H1 (cell line): ENCODE results near the gene IL31. TPM values are rescaled to one million over a fixed set of nuclear protein-coding genes. Genes with fewer than 3 reads are reported as not detected.

Experiments used
- CTCF ChIA-PET: fragments of 300-600 bp; sonication (Branson Sonifier 250); formaldehyde crosslinking; loops from one replicate; lab custom pipeline; 2021; ENCODE audit not compliant: partially characterized antibody; lab: Charles Lee
- POLR2A ChIA-PET: fragments of 300-600 bp; sonication (Branson Sonifier 250); formaldehyde crosslinking; loops from one replicate; lab custom pipeline; 2021; ENCODE audit warnings: inconsistent platforms; ENCODE audit not compliant: partially characterized antibody; lab: Charles Lee
- DNase-seq, 2 experiments: peaks; one replicate each; pipeline versions ENCODE4 v3.0.0 to v3.0.0-alpha.2; 2010 to 2022; ENCODE audit warnings: low spot score in 2 of 2, low read depth in 1 of 2, mixed read lengths in 1 of 2
- FAIRE-seq: peaks from 2 replicates; lab custom pipeline; 2011; peaks lifted over from hg19 to GRCh38; lab: Jason Lieb, UNC
- H2AFZ ChIP-seq: 2 replicates; pipeline ENCODE4 v1.8.1; 2012; ENCODE audit warnings: low read length, inconsistent platforms
- H2AK5ac ChIP-seq: 2 replicates; pipeline ENCODE4 v1.6.1; 2013; ENCODE audit warnings: low read depth, low read length
- H2BK120ac ChIP-seq: replicated peaks from 2 replicates; pipeline ENCODE3; 2013; ENCODE audit warnings: low read depth, low read length, inconsistent platforms
- H2BK12ac ChIP-seq: 2 replicates; pipeline ENCODE4 v1.6.1; 2013; ENCODE audit warnings: low read depth, low read length
- H2BK15ac ChIP-seq: 2 replicates; pipeline ENCODE4 v1.6.1; 2013; ENCODE audit warnings: low read length
- H2BK20ac ChIP-seq: 2 replicates; pipeline ENCODE4 v1.6.1; 2013; ENCODE audit warnings: low read length
- H2BK5ac ChIP-seq: 2 replicates; pipeline ENCODE4 v1.6.1; 2013; ENCODE audit warnings: low read depth, low read length
- H3K14ac ChIP-seq: 2 replicates; pipeline ENCODE4 v1.6.1; 2013; ENCODE audit warnings: inconsistent platforms; ENCODE audit not compliant: insufficient read length
- H3K18ac ChIP-seq: 2 replicates; pipeline ENCODE4 v1.6.1; 2013; ENCODE audit warnings: low read length; ENCODE audit errors: extremely low read depth
- H3K23ac ChIP-seq: 2 replicates; pipeline ENCODE4 v1.6.1; 2013; ENCODE audit warnings: inconsistent platforms; ENCODE audit not compliant: insufficient read length
- H3K23me2 ChIP-seq: 2 replicates; pipeline ENCODE4 v1.6.1; 2013; ENCODE audit warnings: low read depth, low read length
- H3K27ac ChIP-seq: 2 replicates; pipeline ENCODE4 v1.6.1; 2011; ENCODE audit warnings: low read depth, low read length, inconsistent platforms
- H3K27me3 ChIP-seq, 4 experiments: replicated peaks in 1 of 4; 1 replicate in 1 of 4; 2 replicates in 3 of 4; pipeline versions ENCODE4 v1.6.1 to v1.8.1; 2011 to 2013; ENCODE audit warnings: low read length in 3 of 4, mild to moderate bottlenecking in 3 of 4, inconsistent platforms in 2 of 4, mixed read lengths in 2 of 4, moderate library complexity in 1 of 4; ENCODE audit not compliant: control insufficient read depth in 3 of 4, insufficient read depth in 3 of 4; ENCODE audit errors: extremely low read depth in 1 of 4
- H3K36me3 ChIP-seq, 4 experiments: 2 replicates each; pipeline versions ENCODE4 v1.6.1 to v1.8.1; 2011 to 2013; ENCODE audit warnings: mild to moderate bottlenecking in 4 of 4, low read length in 3 of 4, moderate library complexity in 2 of 4, control low read depth in 1 of 4, inconsistent platforms in 1 of 4; ENCODE audit not compliant: insufficient read depth in 4 of 4, control insufficient read depth in 2 of 4
- H3K4ac ChIP-seq: replicated peaks from 2 replicates; pipeline ENCODE3; 2013; ENCODE audit warnings: low read length, low read depth, mixed read lengths, inconsistent platforms; ENCODE audit not compliant: insufficient read length
- H3K4me1 ChIP-seq, 4 experiments: replicated peaks in 1 of 4; 1 replicate in 1 of 4; 2 replicates in 3 of 4; pipeline versions ENCODE4 v1.6.1 to v1.8.1; 2011 to 2013; ENCODE audit warnings: low read length in 3 of 4, inconsistent platforms in 2 of 4, mixed read lengths in 1 of 4; ENCODE audit not compliant: insufficient read depth in 4 of 4, control insufficient read depth in 3 of 4
- H3K4me2 ChIP-seq, 2 experiments: 2 replicates each; pipeline versions ENCODE4 v1.6.1 to v1.8.1; 2011 to 2013; ENCODE audit warnings: low read depth in 2 of 2, low read length in 2 of 2, control low read depth in 1 of 2, inconsistent platforms in 1 of 2, mild to moderate bottlenecking in 1 of 2; ENCODE audit not compliant: insufficient read depth in 1 of 2
- H3K4me3 ChIP-seq, 4 experiments: fragments of 200-600, 300-600 bp in 1 of 4; sonication (generic), shearing (Covaris generic), sonication (Bioruptor Twin) in 1 of 4; 2 replicates each; pipeline versions ENCODE4 v1.5.1 to v1.8.1; 2011 to 2016; ENCODE audit warnings: low read length in 4 of 4, low read depth in 3 of 4, control low read depth in 2 of 4, inconsistent platforms in 2 of 4, mild to moderate bottlenecking in 2 of 4, mixed read lengths in 1 of 4, moderate library complexity in 1 of 4; ENCODE audit not compliant: insufficient read depth in 2 of 4; ENCODE audit errors: extremely low read depth in 1 of 4
- H3K56ac ChIP-seq: replicated peaks from 2 replicates; pipeline ENCODE3; 2013; ENCODE audit warnings: low read depth, mild to moderate bottlenecking, mixed read lengths, low read length, inconsistent platforms; ENCODE audit not compliant: insufficient read length
- H3K79me1 ChIP-seq: 2 replicates; pipeline ENCODE4 v1.6.1; 2013; ENCODE audit warnings: low read depth, low read length, control low read depth
- H3K79me2 ChIP-seq, 2 experiments: 2 replicates each; pipeline versions ENCODE4 v1.6.1 to v1.8.1; 2012 to 2013; ENCODE audit warnings: low read length in 2 of 2, mild to moderate bottlenecking in 2 of 2, inconsistent platforms in 1 of 2; ENCODE audit not compliant: insufficient read depth in 2 of 2, control insufficient read depth in 1 of 2
- H3K9ac ChIP-seq, 4 experiments: replicated peaks in 1 of 4; 1 replicate in 1 of 4; 2 replicates in 3 of 4; pipeline versions ENCODE4 v1.6.1 to v1.8.1; 2011 to 2013; ENCODE audit warnings: low read depth in 3 of 4, low read length in 3 of 4, control low read depth in 2 of 4, mild to moderate bottlenecking in 2 of 4, moderate library complexity in 2 of 4, inconsistent platforms in 1 of 4; ENCODE audit errors: extremely low read depth in 1 of 4
- H3K9me3 ChIP-seq, 2 experiments: 2 replicates each; pipeline versions ENCODE4 v1.6.1 to v1.8.1; 2012 to 2013; ENCODE audit warnings: mild to moderate bottlenecking in 2 of 2, moderate library complexity in 2 of 2, control low read depth in 1 of 2, inconsistent platforms in 1 of 2, low read depth in 1 of 2, low read length in 1 of 2, mixed read lengths in 1 of 2; ENCODE audit not compliant: insufficient read depth in 2 of 2
- H4K20me1 ChIP-seq, 2 experiments: replicated peaks in 1 of 2; 2 replicates each; pipeline versions ENCODE3 to v1.8.1; 2011 to 2013; ENCODE audit warnings: inconsistent platforms in 2 of 2, low read length in 2 of 2, mild to moderate bottlenecking in 1 of 2; ENCODE audit not compliant: insufficient read depth in 2 of 2, control insufficient read depth in 1 of 2
- H4K5ac ChIP-seq: 2 replicates; pipeline ENCODE4 v1.6.1; 2013; ENCODE audit warnings: low read length, low read depth, mixed read lengths, inconsistent platforms; ENCODE audit not compliant: insufficient read length
- H4K8ac ChIP-seq: 2 replicates; pipeline ENCODE4 v1.8.0; 2013; ENCODE audit warnings: mild to moderate bottlenecking, moderate library complexity, low read length, inconsistent platforms; ENCODE audit not compliant: insufficient read depth; ENCODE audit errors: extremely low read depth
- H4K91ac ChIP-seq: replicated peaks from 2 replicates; pipeline ENCODE3; 2013; ENCODE audit warnings: low read length, mixed read lengths, inconsistent platforms; ENCODE audit not compliant: insufficient read length
- FOSL1 ChIP-seq: IDR thresholded peaks from 2 replicates; pipeline ENCODE4 v1.6.1; 2011; ENCODE audit warnings: mild to moderate bottlenecking, low read depth, low read length, moderate library complexity; ENCODE audit not compliant: insufficient read depth
- GABPA ChIP-seq: IDR thresholded peaks from 2 replicates; pipeline ENCODE4 v1.6.1; 2011; ENCODE audit warnings: mild to moderate bottlenecking, low read length, moderate library complexity, borderline replicate concordance; ENCODE audit not compliant: insufficient read depth
- KDM1A ChIP-seq: fragments of 200-600, 300-600 bp; sonication (generic); IDR thresholded peaks from 2 replicates; pipeline ENCODE4 v1.7.1; 2016; ENCODE audit warnings: mild to moderate bottlenecking, low read length, borderline replicate concordance
- KDM5A ChIP-seq: fragments of 200-600 bp; IDR thresholded peaks from 2 replicates; pipeline ENCODE4 v1.7.1; 2012; ENCODE audit warnings: mild to moderate bottlenecking, low read length, inconsistent platforms, mixed read lengths
- POU5F1 ChIP-seq: IDR thresholded peaks from 2 replicates; pipeline ENCODE4 v1.6.1; 2011; ENCODE audit warnings: low read depth, mild to moderate bottlenecking, low read length, moderate library complexity
- RNF2 ChIP-seq: fragments of 200-900, 300-1000 bp; sonication (generic); IDR thresholded peaks from 2 replicates; pipeline ENCODE4 v1.7.1; 2016; ENCODE audit warnings: borderline replicate concordance, low read depth, mild to moderate bottlenecking, antibody characterized with exemption, low read length; ENCODE audit not compliant: poor library complexity, severe bottlenecking; ENCODE audit errors: missing control alignments
- RXRA ChIP-seq: IDR thresholded peaks from 2 replicates; pipeline ENCODE4 v1.6.1; 2011; ENCODE audit warnings: low read depth, mild to moderate bottlenecking, low read length, moderate library complexity; ENCODE audit not compliant: insufficient read depth
- SIN3A ChIP-seq, 2 experiments: IDR thresholded peaks in 1 of 2; conservative IDR thresholded peaks in 1 of 2; 2 replicates each; pipeline ENCODE4 v1.6.1; 2011 to 2012; ENCODE audit warnings: low read length in 2 of 2, improper control_type of control experiment in 1 of 2, low read depth in 1 of 2, mild to moderate bottlenecking in 1 of 2
- SIRT6 ChIP-seq: IDR thresholded peaks from one replicate; pipeline ENCODE4 v1.7.1; 2012; ENCODE audit warnings: low read length, inconsistent platforms
- WGBS, 2 experiments: shearing (Covaris generic) in 1 of 2; methylation state at CpG; one replicate each; pipeline versions ENCODE4 v1.1.6 to v1.1.7; 2013 to 2015; ENCODE audit warnings: low lambda C conversion rate in 2 of 2, mixed read lengths in 2 of 2, inconsistent platforms in 1 of 2, low coverage in 1 of 2, missing lambda C conversion rate in 1 of 2; ENCODE audit not compliant: insufficient replicate concordance in 2 of 2, insufficient coverage in 1 of 2, insufficient read length in 1 of 2; ENCODE audit errors: extremely low coverage in 1 of 2, missing lambda C conversion rate in 1 of 2; 5-methylcytosine and 5-hydroxymethylcytosine counted together
- polyA plus RNA-seq, 7 experiments: library from polyadenylated mRNA; depleted of rRNA in 3 of 7; stranded (reverse) in 5 of 7; unstranded in 2 of 7; fragments of >200 nt in 5 of 7; fragments of 200-250 nt in 2 of 7; gene quantifications; 1 replicate in 5 of 7; 2 replicates in 1 of 7; 4 replicates in 1 of 7; pipeline versions ENCODE4 v1.2.1 to v1.2.3, GENCODE V29; 2011 to 2013; ENCODE audit warnings: missing spikeins in 2 of 7, mixed read lengths in 2 of 7
- total RNA-seq: library from RNA; stranded (reverse); fragmentation: NEBNext Ultra II Directional; extraction: Animal tissue kit (Norgen Biotek cat#: 25700); gene quantifications from 2 replicates; pipeline ENCODE4 v1.2.1, GENCODE V29; 2021
- TF ChIP-seq, protein P1 (sequence below): IDR thresholded peaks from 2 replicates; pipeline ENCODE4 v1.6.1; 2011; ENCODE audit warnings: low read length, improper control_type of control experiment

Gene IL31
- total and polyA plus RNA-seq, 2 of the 8 experiments (the other 6 are each of a cell fraction or from before 2014, with no cell fraction given): not detected

DNA sequence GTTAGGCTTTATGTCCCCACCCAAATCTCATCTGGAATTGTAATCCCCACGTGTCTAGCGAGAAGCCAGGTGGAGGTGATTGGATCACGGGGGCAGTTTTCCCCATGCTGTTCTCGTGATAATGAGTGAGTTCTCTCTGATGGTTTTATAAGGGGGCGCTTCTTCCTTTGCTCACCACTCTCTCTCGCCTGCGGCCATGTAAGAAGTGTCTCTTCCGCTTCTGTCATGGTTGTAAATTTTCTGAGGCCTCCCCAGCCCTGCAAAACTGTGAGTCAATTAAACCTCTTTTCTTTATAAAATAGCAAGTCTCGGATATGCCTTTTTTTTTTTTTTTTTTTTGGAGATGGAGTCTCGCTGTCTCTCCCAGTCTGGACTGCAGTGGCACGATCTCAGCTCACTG lies 13.3 kb downstream of the IL31 start:
- Histone ChIP-seq H2AK5ac (no peak overlapping the region), H3K14ac (no peak overlapping the region), H4K5ac (no peak overlapping the region), H3K23me2 (no peaks in the 10 kb centered on the region), H3K18ac (no peak overlapping the region), H3K36me3 (no peaks in the 10 kb centered on the region), H3K79me2 (no peaks in the 10 kb centered on the region), H3K79me1 (no peaks in the 10 kb centered on the region), H4K91ac (no peak overlapping the region), H3K56ac (no peak overlapping the region), H3K27ac (no peak overlapping the region), H2BK120ac (no peak overlapping the region), H3K4me3 (no peak overlapping the region), H3K4ac (no peak overlapping the region), H3K4me1 (no peaks in the 10 kb centered on the region; a peak in 1 of 7 replicates), H3K9me3 (no peaks in the 10 kb centered on the region), H2AFZ (no peak overlapping the region), H2BK12ac (no peak overlapping the region), H3K9ac (no peak overlapping the region), H3K23ac (no peak overlapping the region), H2BK15ac (no peak overlapping the region), H4K20me1 (no peaks in the 10 kb centered on the region), H2BK5ac (no peak overlapping the region), H4K8ac (no peak overlapping the region), H3K27me3 (no peaks in the 10 kb centered on the region), H2BK20ac (no peak overlapping the region), H3K4me2 (no peak overlapping the region)
- ChIA-PET POLR2A (no interaction called here), CTCF (interaction anchor here (1.5 kb wide), 1 partner anchor 23 kb away, joined by 6 read pairs; no protein-coding TSS in a partner anchor)
- FAIRE-seq (no peak), DNase-seq (no peak)
- TF ChIP-seq, protein P1, sequence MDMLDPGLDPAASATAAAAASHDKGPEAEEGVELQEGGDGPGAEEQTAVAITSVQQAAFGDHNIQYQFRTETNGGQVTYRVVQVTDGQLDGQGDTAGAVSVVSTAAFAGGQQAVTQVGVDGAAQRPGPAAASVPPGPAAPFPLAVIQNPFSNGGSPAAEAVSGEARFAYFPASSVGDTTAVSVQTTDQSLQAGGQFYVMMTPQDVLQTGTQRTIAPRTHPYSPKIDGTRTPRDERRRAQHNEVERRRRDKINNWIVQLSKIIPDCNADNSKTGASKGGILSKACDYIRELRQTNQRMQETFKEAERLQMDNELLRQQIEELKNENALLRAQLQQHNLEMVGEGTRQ: no peak
- TF ChIP-seq RNF2 (no peak), KDM1A (no peak), KDM5A (no peak), RXRA (no peak), POU5F1 (no peak), GABPA (no peak), SIN3A (conservative IDR thresholded peaks at IDR 0.05 in 1 of 2, IDR thresholded peaks at IDR 0.05 in 1 of 2; ENCODE audit: low read depth in 1 of 2, low read length in 2 of 2) (no peak), SIRT6 (no peak), FOSL1 (no peak)
- WGBS, 2 experiments: 89% methylated on average over 8 of the region's 11 CpGs; no CpG with 5 or more reads in 1 of the 2 experiments
